K562 (cell line): ENCODE measurements around the gene TP53I3. TPM values are rescaled to one million over a fixed set of nuclear protein-coding genes. Genes with fewer than 3 reads are reported as not detected.

Experiments used
- ATAC-seq: fragments of 200-7000 bp; cut with Tn5 transposase; 3 replicates; pipeline ENCODE4 v1.9.1; 2020; ENCODE audit warnings: moderate library complexity
- BruUV-seq: library from RNA; stranded (reverse); fragments of 400-500 nt; replicated peaks from 2 replicates; lab custom pipeline; 2021; lab: Mats Ljungman, UMichigan
- CTCF ChIA-PET: fragments of 300-600 bp; formaldehyde crosslinking; extraction: SDS; loops from one replicate; lab custom pipeline; 2021; ENCODE audit warnings: low intra/inter-chr PET ratio; lab: Yijun Ruan, JAX
- POLR2A ChIA-PET: fragments of 300-600, 350-650 bp; sonication (Branson Sonifier 250); formaldehyde crosslinking; extraction: SDS; loops from one replicate; lab custom pipeline; 2021; ENCODE audit warnings: antibody characterized with exemption, inconsistent platforms; lab: Yijun Ruan, JAX
- DNase-seq, 4 experiments: peaks; one replicate each; pipeline versions ENCODE4 v3.0.0 to v3.0.0-alpha.2; 2011 to 2018; ENCODE audit warnings: low spot score in 3 of 4, mixed read lengths in 3 of 4; ENCODE audit errors: extremely low read depth in 1 of 4
- FAIRE-seq: peaks from 2 replicates; lab custom pipeline; 2011; peaks lifted over from hg19 to GRCh38; lab: Jason Lieb, UNC
- H2AFZ ChIP-seq: 2 replicates; pipeline ENCODE4 v1.6.0; 2011; ENCODE audit warnings: low read depth, low read length, control low read depth, inconsistent platforms
- H3K27ac ChIP-seq: fragments of 200-600 bp; 3 replicates; pipeline ENCODE4 v1.8.0; 2011; ENCODE audit warnings: low read depth, mild to moderate bottlenecking, control low read depth, inconsistent platforms, low read length, moderate library complexity, mixed read lengths; ENCODE audit errors: extremely low read depth
- H3K27me3 ChIP-seq, 2 experiments: fragments of 300-600 bp in 1 of 2; 2 replicates in 1 of 2; 3 replicates in 1 of 2; pipeline versions ENCODE4 v1.6.0 to v1.8.0; 2011; ENCODE audit warnings: inconsistent platforms in 2 of 2, low read length in 2 of 2, mild to moderate bottlenecking in 1 of 2, mixed read lengths in 1 of 2, moderate library complexity in 1 of 2; ENCODE audit not compliant: control insufficient read depth in 2 of 2, insufficient read depth in 2 of 2
- H3K36me3 ChIP-seq: fragments of 300-600 bp; 3 replicates; pipeline ENCODE4 v1.8.0; 2011; ENCODE audit warnings: mild to moderate bottlenecking, low read length, inconsistent platforms; ENCODE audit not compliant: control insufficient read depth, insufficient read depth
- H3K4me1 ChIP-seq, 2 experiments: fragments of 200-600 bp in 1 of 2; replicated peaks in 1 of 2; 2 replicates in 1 of 2; 3 replicates in 1 of 2; pipeline versions ENCODE4 v1.5.1 to v1.8.0; 2011; ENCODE audit warnings: inconsistent platforms in 2 of 2, low read length in 2 of 2, mild to moderate bottlenecking in 1 of 2, mixed read lengths in 1 of 2, moderate library complexity in 1 of 2; ENCODE audit not compliant: control insufficient read depth in 2 of 2, insufficient read depth in 2 of 2
- H3K4me2 ChIP-seq: 2 replicates; pipeline ENCODE4 v1.6.1; 2011; ENCODE audit warnings: low read length, control low read depth, inconsistent platforms, mixed read lengths; ENCODE audit not compliant: insufficient read depth
- H3K4me3 ChIP-seq: fragments of 200-600 bp; sonication (generic), shearing (Covaris generic); 2 replicates; pipeline ENCODE4 v1.5.1; 2016; ENCODE audit warnings: control low read depth, inconsistent platforms
- H3K79me2 ChIP-seq: fragments of 200-600 bp; 3 replicates; pipeline ENCODE4 v1.8.0; 2011; ENCODE audit warnings: low read length, inconsistent platforms; ENCODE audit not compliant: control insufficient read depth, insufficient read depth
- H3K9ac ChIP-seq, 2 experiments: 2 replicates each; pipeline versions ENCODE4 v1.6.0 to v1.6.1; 2011; ENCODE audit warnings: low read depth in 2 of 2, low read length in 2 of 2, control low read depth in 1 of 2, inconsistent platforms in 1 of 2, mild to moderate bottlenecking in 1 of 2, mixed read lengths in 1 of 2; ENCODE audit not compliant: insufficient read depth in 1 of 2
- H3K9me1 ChIP-seq: one replicate; pipeline ENCODE4 v1.6.0; 2011; ENCODE audit warnings: inconsistent platforms, mild to moderate bottlenecking, low read length, moderate library complexity; ENCODE audit not compliant: control insufficient read depth, insufficient read depth
- H3K9me3 ChIP-seq: replicated peaks from 2 replicates; pipeline ENCODE4 v1.5.1; 2011; ENCODE audit warnings: low read depth, low read length, inconsistent platforms; ENCODE audit not compliant: control insufficient read depth, insufficient read depth
- H4K20me1 ChIP-seq: replicated peaks from 2 replicates; pipeline ENCODE4 v1.6.1; 2011; ENCODE audit warnings: low read length, inconsistent platforms, mixed read lengths; ENCODE audit not compliant: control insufficient read depth, insufficient read depth
- CBX5 ChIP-seq: IDR thresholded peaks from 2 replicates; pipeline ENCODE4 v1.6.1; 2014; ENCODE audit warnings: low read depth, borderline replicate concordance
- CREM ChIP-seq: IDR thresholded peaks from 2 replicates; pipeline ENCODE4 v1.6.1; 2014; ENCODE audit warnings: antibody characterized with exemption, low read depth
- FOXK1 ChIP-seq: sonication (generic); formaldehyde crosslinking; IDR thresholded peaks from 2 replicates; pipeline ENCODE4 v1.8.0; 2022; ENCODE audit warnings: missing genetic modification reagents, mild to moderate bottlenecking, borderline replicate concordance
- KAT7 ChIP-seq: sonication (generic); formaldehyde crosslinking; IDR thresholded peaks from 2 replicates; pipeline ENCODE4 v1.8.0; 2022; ENCODE audit warnings: missing genetic modification reagents, mild to moderate bottlenecking, borderline replicate concordance
- MBD2 ChIP-seq: sonication (generic); IDR thresholded peaks from 2 replicates; pipeline ENCODE4 v1.6.1; 2016; ENCODE audit warnings: low read depth, borderline replicate concordance
- NBN ChIP-seq: fragments of 450-650 bp; IDR thresholded peaks from 2 replicates; pipeline ENCODE4 v1.6.1; 2016; ENCODE audit warnings: low read depth, mild to moderate bottlenecking
- NR4A1 ChIP-seq, 2 experiments: fragments of 250-450 bp in 1 of 2; fragments of 450-650 bp in 1 of 2; sonication (Bioruptor Pico) in 1 of 2; IDR thresholded peaks; 2 replicates each; pipeline versions ENCODE4 v1.4.0 to v1.6.1; 2016 to 2020; ENCODE audit warnings: mild to moderate bottlenecking in 2 of 2, missing compliant biosample characterization in 1 of 2, missing genetic modification characterization in 1 of 2, moderate library complexity in 1 of 2
- PHF8 ChIP-seq: fragments of 200-600 bp; sonication (generic); IDR thresholded peaks from 2 replicates; pipeline ENCODE4 v1.6.1; 2012; ENCODE audit warnings: mixed run types, mild to moderate bottlenecking, inconsistent platforms, low read length, moderate library complexity, borderline replicate concordance
- SAFB ChIP-seq: fragments of 200-400 bp; formaldehyde crosslinking; IDR thresholded peaks from 2 replicates; pipeline ENCODE4 v1.6.1; 2017; ENCODE audit warnings: low read depth, low read length, borderline replicate concordance
- TGIF2 ChIP-seq: sonication (generic); formaldehyde crosslinking; IDR thresholded peaks from 2 replicates; pipeline ENCODE4 v1.8.1; 2022; ENCODE audit warnings: mild to moderate bottlenecking, missing genetic modification reagents, moderate library complexity
- XRCC4 ChIP-seq: IDR thresholded peaks from one replicate; pipeline ENCODE4 v1.6.1; 2011; ENCODE audit not compliant: insufficient read depth, insufficient read length; ENCODE audit errors: extremely low read depth
- YY1 ChIP-seq, 3 experiments: IDR thresholded peaks; 2 replicates each; pipeline ENCODE4 v1.6.1; 2011; ENCODE audit warnings: low read length in 2 of 3, mild to moderate bottlenecking in 2 of 3, moderate library complexity in 2 of 3, borderline replicate concordance in 1 of 3, control low read depth in 1 of 3, low read depth in 1 of 3; ENCODE audit not compliant: insufficient read depth in 3 of 3, insufficient replicate concordance in 2 of 3, control insufficient read depth in 1 of 3, insufficient read length in 1 of 3; ENCODE audit errors: extremely low read depth in 1 of 3
- ZFP30 ChIP-seq: fragments of 250-450 bp; sonication (Bioruptor Pico); IDR thresholded peaks from 2 replicates; pipeline ENCODE4 v1.8.0; 2022; ENCODE audit warnings: moderate library complexity, mild to moderate bottlenecking, inconsistent platforms, borderline replicate concordance
- WGBS: fragments of 100-300 bp; shearing (Covaris generic); methylation state at CpG from one replicate; pipeline ENCODE4 v1.1.6; 2016; ENCODE audit warnings: low coverage, mixed read lengths; ENCODE audit not compliant: insufficient coverage; ENCODE audit errors: missing lambda C conversion rate; 5-methylcytosine and 5-hydroxymethylcytosine counted together
- in situ Hi-C: fragments of 300-500 bp; cut with MboI; formaldehyde crosslinking; loops from 4 replicates; pipeline ENCODE4 v1.15.0; 2018; ENCODE audit warnings: inconsistent platforms, mixed read lengths
- intact Hi-C: fragments of 100-400 bp; cut with micrococcal nuclease; formaldehyde crosslinking; loops from 2 replicates; pipeline ENCODE4 v1.14.2; 2022
- polyA plus RNA-seq, 8 experiments: library from polyadenylated mRNA; depleted of rRNA in 4 of 8; stranded (reverse) in 5 of 8; unstranded in 3 of 8; fragments of >200 nt; fragmentation: Nextera tagmentation in 2 of 8; fragmentation: Illumina TruSeq in 1 of 8; extraction: Ambion mirVana in 2 of 8; extraction: Trizol in 1 of 8; gene quantifications; 2 replicates each; pipeline versions ENCODE4 v1.2.1 to v1.2.3, GENCODE V29; 2011 to 2014; ENCODE audit warnings: inconsistent platforms in 1 of 8, missing spikeins in 1 of 8
- total RNA-seq, 7 experiments: library from RNA; depleted of rRNA in 6 of 7; stranded (reverse); fragments of >200 nt in 6 of 7; fragmentation: Illumina TruSeq in 2 of 7; extraction: Trizol in 2 of 7; gene quantifications; 2 replicates each; pipeline versions ENCODE4 v1.2.1 to v1.2.3, GENCODE V29; 2011 to 2021; ENCODE audit warnings: low replicate concordance in 1 of 7
- TF ChIP-seq, protein P1 (sequence below): fragments of 150-350 bp; conservative IDR thresholded peaks from 2 replicates; pipeline ENCODE4 v1.6.1; 2014; ENCODE audit warnings: low read length
- TF ChIP-seq, protein P2 (sequence below): fragments of 250-450 bp; sonication (Bioruptor Pico); IDR thresholded peaks from 2 replicates; pipeline ENCODE4 v1.5.1; 2021; ENCODE audit warnings: mild to moderate bottlenecking

TP53I3 gene
- total and polyA plus RNA-seq, 9 of the 15 experiments (the other 6 are each of a cell fraction or from before 2014, with no cell fraction given), result 0.65 to 9.5 (median 5.6) TPM

DNA sequence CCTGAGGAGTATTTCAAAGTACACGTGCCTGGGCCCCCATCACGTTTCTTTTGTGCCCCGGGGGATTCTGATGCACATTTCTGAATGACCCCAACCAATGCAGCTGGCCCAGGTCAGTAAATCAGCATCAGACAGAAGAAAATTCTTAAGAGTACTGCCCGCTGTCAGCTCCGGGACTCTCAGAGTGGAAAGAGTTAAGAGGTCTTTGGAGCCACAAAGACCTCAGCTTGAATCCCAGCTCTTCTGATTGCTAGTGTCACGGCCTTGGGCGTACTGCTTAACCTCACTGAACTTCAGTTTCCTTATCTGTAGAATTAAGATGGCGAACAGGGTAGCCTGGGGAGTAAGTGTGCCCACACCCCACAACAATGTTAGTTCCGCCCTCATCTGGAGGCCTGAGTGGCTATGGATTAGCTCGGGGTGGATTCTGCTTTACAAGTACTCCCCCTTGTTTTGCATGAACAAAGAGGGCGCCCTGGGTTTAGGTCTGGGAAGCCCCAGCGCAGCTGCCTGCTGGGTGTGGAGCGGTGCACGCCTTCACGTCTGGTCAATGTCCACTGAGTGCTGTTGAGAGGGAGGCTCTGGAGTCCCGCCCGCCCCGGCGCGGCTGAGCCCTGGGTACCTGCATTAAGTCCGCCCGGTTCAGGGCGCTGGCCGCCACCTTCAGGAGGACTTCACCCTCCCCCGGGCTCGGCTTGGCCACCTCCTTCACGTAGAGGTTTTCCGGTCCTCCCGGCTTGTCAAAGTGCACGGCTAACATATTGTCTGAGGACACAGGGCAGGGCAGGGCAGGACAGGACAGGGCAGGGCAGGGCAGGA, 858 bp downstream of the TP53I3 start:
- in situ Hi-C loops, result no loop called here
- TSS peak; percentile 52 for BruUV-seq
- Histone ChIP-seq H3K9ac (peak overlapping the region; percentile 77 to 94), H3K9me1 (no peaks in the 10 kb centered on the region), H3K4me2 (peak overlapping the region; percentile 89), H3K9me3 (no peaks in the 10 kb centered on the region), H3K4me3 (peak overlapping the region; percentile 58), H3K27ac (peak overlapping the region; percentile 75), H4K20me1 (no peaks in the 10 kb centered on the region), H3K36me3 (peaks cover 13% of the 10 kb centered on the region; the same call in 2 of the 3 replicates), H3K27me3 (no peaks in the 10 kb centered on the region), H3K79me2 (no peaks in the 10 kb centered on the region; the same call in 2 of the 3 replicates), H3K4me1 (peaks cover 12 to 18% of the 10 kb centered on the region in 2 experiments; a peak in 4 of 5 replicates), H2AFZ (peak overlapping the region; percentile 95)
- ChIA-PET CTCF (interaction anchor here (0.6 to 2.3 kb wide), 4 partner anchors 80 to 169 kb away, joined by 3 to 10 read pairs (median 6); partner anchors contain the start of gene ATAD2B), POLR2A (interaction anchor here (0.5 to 1.8 kb wide), 14 partner anchors 8 to 1103 kb away, joined by 3 to 12 read pairs (median 4); partner anchors contain the start of genes ATAD2B, NCOA1, SF3B6 and WDCP)
- FAIRE-seq, result peak; percentile 89
- DNase-seq, result peak; percentile 63 to 87 (median 74)
- intact Hi-C loops, result loop anchor here (1.0 to 2.0 kb wide), 6 partner anchors 39 to 299 kb away; partner anchors contain the start of genes ATAD2B, FAM228B and PFN4
- ATAC-seq, result peak; percentile 82
- WGBS, result 4% methylated on average over 30 of the region's 30 CpGs
- TF ChIP-seq NBN (no peak), ZFP30 (CRISPR knock-in tag) (no peak), FOXK1 (peak; percentile 76; the same call in 1 of the 2 replicates), KAT7 (CRISPR knock-in tag) (peak; percentile 99), CREM (peak; percentile 5; the same call in 1 of the 2 replicates), TGIF2 (CRISPR knock-in tag) (no peak; the same call in 1 of the 2 replicates), NR4A1 (CRISPR knock-in tag; IDR thresholded peaks at IDR 0.05) (no peak), NR4A1 (tag; IDR thresholded peaks at IDR 0.05) (peak; percentile 41; the same call in 1 of the 2 replicates), MBD2 (peak; percentile 43; the same call in 1 of the 2 replicates), SAFB (no peak), XRCC4 (no peak), CBX5 (0 out of 2 replicates have a peak, but pooled peaks have one; percentile 3), PHF8 (peak; percentile 47; the same call in 1 of the 2 replicates), YY1 (IDR thresholded peaks at IDR 0.05; ENCODE audit: borderline replicate concordance in 1 of 3, control insufficient read depth in 1 of 3, extremely low read depth in 1 of 3, insufficient read depth in 3 of 3, insufficient read length in 1 of 3, insufficient replicate concordance in 2 of 3, low read depth in 1 of 3, low read length in 2 of 3) (peak; percentile 35 to 84 (median 63))
- TF ChIP-seq, protein P1, sequence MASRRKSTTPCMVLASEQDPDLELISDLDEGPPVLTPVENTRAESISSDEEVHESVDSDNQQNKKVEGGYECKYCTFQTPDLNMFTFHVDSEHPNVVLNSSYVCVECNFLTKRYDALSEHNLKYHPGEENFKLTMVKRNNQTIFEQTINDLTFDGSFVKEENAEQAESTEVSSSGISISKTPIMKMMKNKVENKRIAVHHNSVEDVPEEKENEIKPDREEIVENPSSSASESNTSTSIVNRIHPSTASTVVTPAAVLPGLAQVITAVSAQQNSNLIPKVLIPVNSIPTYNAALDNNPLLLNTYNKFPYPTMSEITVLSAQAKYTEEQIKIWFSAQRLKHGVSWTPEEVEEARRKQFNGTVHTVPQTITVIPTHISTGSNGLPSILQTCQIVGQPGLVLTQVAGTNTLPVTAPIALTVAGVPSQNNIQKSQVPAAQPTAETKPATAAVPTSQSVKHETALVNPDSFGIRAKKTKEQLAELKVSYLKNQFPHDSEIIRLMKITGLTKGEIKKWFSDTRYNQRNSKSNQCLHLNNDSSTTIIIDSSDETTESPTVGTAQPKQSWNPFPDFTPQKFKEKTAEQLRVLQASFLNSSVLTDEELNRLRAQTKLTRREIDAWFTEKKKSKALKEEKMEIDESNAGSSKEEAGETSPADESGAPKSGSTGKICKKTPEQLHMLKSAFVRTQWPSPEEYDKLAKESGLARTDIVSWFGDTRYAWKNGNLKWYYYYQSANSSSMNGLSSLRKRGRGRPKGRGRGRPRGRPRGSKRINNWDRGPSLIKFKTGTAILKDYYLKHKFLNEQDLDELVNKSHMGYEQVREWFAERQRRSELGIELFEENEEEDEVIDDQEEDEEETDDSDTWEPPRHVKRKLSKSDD, result no peak
- TF ChIP-seq, protein P2, sequence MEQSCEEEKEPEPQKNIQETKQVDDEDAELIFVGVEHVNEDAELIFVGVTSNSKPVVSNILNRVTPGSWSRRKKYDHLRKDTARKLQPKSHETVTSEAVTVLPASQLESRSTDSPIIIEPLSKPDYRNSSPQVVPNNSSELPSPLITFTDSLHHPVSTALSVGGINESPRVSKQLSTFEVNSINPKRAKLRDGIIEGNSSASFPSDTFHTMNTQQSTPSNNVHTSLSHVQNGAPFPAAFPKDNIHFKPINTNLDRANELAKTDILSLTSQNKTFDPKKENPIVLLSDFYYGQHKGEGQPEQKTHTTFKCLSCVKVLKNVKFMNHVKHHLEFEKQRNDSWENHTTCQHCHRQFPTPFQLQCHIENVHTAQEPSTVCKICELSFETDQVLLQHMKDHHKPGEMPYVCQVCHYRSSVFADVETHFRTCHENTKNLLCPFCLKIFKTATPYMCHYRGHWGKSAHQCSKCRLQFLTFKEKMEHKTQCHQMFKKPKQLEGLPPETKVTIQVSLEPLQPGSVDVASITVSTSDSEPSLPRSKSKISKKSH (CRISPR knock-in tag), result no peak
